GM10266 (cell line): Measurements from ENCODE around the gene MFSD8.
A peak's percentile ranks its signal among the peaks of the same experiment; 100 is the strongest.

Experiments
- DNase-seq: peaks from one replicate; pipeline ENCODE4 v3.0.0; 2012; ENCODE audit errors: extremely low spot score
- TF ChIP-seq, protein P1 (sequence below): IDR thresholded peaks from 2 replicates; pipeline ENCODE4 v1.5.1; 2012; ENCODE audit warnings: mild to moderate bottlenecking, low read depth; ENCODE audit not compliant: control insufficient read depth, insufficient read depth; ENCODE audit errors: missing control alignments

MFSD8 gene

DNA sequence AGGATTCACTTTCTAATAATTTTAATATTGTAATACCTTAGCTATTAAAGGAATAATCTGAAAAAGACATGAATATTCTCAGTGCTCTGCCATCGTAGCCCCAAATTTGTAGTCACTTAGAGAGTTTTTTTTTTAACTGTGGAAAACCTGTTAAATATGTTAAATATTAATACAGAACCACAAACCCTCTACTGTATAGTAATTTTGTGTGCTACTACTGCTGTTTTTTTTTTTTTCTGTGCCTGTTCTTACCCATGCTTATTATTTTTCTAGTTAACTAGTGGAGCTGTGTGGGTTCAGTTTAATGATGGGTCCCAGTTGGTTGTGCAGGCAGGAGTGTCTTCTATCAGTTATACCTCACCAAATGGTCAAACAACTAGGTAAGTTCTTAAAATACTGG lies 68.4 kb downstream of the MFSD8 start:
- DNase-seq: no peak
- TF ChIP-seq, protein P1, sequence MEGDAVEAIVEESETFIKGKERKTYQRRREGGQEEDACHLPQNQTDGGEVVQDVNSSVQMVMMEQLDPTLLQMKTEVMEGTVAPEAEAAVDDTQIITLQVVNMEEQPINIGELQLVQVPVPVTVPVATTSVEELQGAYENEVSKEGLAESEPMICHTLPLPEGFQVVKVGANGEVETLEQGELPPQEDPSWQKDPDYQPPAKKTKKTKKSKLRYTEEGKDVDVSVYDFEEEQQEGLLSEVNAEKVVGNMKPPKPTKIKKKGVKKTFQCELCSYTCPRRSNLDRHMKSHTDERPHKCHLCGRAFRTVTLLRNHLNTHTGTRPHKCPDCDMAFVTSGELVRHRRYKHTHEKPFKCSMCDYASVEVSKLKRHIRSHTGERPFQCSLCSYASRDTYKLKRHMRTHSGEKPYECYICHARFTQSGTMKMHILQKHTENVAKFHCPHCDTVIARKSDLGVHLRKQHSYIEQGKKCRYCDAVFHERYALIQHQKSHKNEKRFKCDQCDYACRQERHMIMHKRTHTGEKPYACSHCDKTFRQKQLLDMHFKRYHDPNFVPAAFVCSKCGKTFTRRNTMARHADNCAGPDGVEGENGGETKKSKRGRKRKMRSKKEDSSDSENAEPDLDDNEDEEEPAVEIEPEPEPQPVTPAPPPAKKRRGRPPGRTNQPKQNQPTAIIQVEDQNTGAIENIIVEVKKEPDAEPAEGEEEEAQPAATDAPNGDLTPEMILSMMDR: no peak

DNA sequence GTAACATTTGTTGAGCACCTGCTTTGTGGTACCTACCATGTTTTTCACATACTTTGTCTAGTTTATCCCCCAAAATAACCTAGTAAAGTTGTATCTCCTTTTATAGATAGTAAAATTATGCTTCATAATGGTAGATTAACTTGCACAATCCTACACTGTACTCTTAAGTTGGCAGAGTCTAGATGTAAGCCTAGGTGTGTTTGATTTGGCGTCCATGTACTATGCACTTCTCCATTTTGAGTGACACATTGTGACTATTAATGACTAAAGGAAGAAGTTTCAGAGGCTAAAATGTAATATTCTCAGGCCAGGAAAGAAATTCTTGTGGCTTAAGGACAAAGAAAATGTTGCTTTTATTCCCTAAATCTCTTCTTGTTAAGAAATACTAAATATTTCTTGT lies 68.9 kb downstream of the MFSD8 start:
- no peak for DNase-seq

DNA sequence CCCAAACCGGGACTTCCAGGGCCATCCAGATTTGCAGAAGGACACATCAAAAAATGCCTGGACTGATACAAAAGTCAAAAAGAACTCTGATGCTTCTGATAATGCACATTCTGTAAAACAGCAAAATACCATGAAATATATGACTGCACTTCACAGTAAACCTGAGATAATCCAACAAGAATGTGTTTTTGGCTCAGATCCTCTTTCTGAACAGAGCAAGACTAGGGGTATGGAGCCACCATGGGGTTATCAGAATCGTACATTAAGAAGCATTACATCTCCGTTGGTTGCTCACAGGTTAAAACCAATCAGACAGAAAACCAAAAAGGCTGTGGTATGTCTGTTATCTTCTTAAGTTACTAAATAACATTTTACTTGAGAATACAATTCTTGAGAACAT lies 75.1 kb downstream of the MFSD8 start:
- TF ChIP-seq, protein P1: no peak
- DNase-seq: no peak

More for the DNA sequence above, 68.9 kb downstream of the MFSD8 start:
- TF ChIP-seq, protein P1: no peak

DNA sequence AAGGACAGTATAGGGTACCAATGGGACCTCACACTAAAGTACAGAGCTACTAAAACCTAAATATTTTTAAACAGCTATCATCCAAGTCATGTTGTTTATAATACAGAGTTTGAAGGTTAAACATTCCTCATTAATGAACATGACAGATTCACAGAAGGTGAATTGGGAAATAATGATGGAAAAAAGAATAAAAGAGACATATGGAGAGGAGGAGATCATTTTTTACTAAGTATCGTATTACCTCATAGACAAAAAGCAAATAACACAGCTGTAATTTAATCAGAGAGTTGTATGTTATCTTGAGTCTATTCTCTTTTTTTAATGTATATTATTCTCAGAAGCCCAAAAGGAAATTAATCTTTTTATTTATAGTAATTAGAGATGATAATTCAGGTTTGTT lies 76.4 kb downstream of the MFSD8 start:
- DNase-seq: no peak

DNA sequence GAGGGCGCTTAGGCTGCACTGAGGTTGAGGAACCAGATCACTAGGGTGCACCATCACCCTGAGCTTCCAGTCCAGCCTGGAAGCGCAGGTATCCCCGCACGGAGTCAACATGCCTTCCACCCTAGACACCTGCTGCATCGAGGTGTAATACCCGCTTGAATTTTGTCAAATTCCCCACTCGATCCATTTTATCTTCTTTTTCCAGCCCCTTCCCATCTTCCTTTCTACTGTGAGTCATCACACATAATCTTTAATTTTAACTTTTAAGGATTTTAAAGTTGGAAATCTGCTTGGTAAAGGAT lies 83.5 kb downstream of the MFSD8 start:
- DNase-seq: peak; percentile 31
- TF ChIP-seq, protein P1: peak; percentile 19

More for the DNA sequence above, 76.4 kb downstream of the MFSD8 start:
- TF ChIP-seq, protein P1: no peak

DNA sequence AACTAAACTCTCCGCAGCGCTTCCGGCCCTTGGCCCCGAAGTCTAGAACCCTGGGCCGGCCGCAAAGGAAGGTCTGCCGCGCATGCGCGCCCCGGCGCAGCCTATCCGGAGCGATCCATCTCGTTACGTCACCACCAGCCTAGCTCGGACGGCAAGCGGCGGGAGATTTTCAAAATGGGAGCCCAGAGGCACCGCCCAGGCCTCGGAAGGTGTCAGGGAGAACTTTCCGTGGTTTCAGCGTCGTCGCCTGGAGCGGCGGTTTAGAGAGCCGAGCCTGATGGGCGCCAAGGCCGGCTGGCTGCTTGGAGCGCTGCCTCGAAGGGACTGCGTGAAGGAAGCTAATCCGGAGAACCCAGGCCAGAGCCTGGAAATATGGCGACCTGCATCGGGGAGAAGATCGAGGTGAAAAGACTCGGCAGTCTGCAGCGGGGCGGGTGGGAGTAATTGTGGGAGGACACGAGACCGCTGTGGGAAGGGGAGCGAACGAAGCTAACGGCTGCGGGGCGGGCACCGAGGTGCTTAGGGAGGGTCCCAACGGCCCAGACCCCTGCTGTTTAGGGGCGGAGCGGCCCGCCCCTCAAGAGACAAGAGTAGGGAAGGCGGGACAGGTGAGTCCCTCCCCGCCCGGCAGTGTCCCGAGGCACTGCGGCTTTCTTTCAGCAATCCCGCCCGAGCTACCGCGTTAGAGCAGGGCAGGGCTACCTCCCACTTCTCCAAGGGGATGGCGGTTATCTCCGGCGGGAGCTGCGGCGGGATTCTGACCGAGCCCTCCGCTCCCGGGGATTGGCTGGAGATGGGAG lies 84.0 kb downstream of the MFSD8 start, which contains the start of gene PLK4:
Gene PLK4 (plus strand): TSS at position 131 of the 800 bp plus-strand sequence. CDS start 242 bp downstream, at position 373.
- peak; percentile 91 for DNase-seq
- TF ChIP-seq, protein P1: peak; percentile 0

DNA sequence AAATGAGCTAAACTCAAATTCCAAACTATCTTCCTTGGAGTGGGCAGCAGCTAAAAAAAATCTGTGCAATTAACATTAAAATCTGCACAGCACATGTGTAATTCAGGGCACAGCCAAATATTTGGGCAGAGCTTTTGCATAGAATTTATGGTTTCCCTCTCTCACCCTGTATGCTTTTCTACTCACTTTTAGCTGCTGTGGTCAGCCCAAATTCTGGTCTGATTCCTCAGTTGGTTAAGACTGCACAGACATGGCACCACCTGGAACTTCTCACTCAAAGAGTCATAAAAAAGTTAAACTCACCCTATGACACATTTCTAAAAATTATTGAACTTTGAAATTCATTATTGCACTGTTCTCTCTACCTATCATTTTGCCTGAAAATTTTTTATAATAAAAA lies 89.2 kb downstream of the MFSD8 start:
- TF ChIP-seq, protein P1: no peak
- no peak for DNase-seq
